NCI-H146 treated with DMSO at 0.1 percent for 48 hours (cell line): ENCODE results near the gene KCNQ1OT1.

Experiments used
- DNase-seq: peaks from one replicate; lab custom pipeline; 2025; ENCODE audit not compliant: unreplicated experiment; lab: John Stamatoyannopoulos, UW

The KCNQ1OT1 gene

GRCh38 chr11:2574043-2574552, 125.7 kb downstream of the KCNQ1OT1 start:
- DNase-seq, result no peak

DNA sequence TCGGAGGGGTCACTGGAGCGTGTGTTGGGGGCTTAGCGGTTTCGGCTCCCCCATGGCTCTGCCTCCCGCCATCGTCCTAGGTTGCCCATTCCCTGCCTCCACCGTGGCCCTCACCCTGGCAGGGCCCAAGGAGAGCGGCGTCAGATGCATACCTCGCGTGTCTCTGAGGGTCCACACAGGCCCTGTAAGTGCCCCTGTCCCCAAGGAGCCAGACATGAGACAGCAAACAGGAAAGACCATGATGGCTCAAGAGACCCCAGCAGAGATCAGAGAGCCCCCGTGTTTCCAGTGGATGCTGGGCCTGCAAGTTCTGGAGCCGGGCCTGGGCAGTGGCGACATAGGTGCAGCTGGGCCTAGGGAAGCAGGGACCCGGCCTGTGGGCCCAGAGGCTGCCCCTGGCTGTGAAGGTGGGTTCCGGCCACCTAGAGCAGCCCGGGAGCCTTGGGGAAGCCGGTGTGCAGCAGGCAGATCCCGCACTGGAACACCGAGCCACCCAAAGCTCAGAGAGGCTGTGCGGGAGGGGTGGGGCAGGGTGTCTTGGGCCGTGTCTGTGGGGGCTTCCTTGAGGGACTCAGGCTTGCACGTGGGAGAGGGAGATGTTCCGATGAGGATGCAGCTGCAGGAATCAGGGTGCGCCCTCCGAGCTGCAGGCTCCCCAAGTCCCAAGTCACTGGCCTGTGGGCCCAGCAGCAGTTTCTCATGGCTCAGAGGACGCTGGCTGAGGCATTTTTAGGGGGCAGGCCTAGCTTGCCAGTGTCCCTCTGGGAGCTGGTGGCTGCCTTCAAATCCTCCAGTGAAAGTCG, 126.4 kb downstream of the KCNQ1OT1 start:
- DNase-seq, result no peak

DNA sequence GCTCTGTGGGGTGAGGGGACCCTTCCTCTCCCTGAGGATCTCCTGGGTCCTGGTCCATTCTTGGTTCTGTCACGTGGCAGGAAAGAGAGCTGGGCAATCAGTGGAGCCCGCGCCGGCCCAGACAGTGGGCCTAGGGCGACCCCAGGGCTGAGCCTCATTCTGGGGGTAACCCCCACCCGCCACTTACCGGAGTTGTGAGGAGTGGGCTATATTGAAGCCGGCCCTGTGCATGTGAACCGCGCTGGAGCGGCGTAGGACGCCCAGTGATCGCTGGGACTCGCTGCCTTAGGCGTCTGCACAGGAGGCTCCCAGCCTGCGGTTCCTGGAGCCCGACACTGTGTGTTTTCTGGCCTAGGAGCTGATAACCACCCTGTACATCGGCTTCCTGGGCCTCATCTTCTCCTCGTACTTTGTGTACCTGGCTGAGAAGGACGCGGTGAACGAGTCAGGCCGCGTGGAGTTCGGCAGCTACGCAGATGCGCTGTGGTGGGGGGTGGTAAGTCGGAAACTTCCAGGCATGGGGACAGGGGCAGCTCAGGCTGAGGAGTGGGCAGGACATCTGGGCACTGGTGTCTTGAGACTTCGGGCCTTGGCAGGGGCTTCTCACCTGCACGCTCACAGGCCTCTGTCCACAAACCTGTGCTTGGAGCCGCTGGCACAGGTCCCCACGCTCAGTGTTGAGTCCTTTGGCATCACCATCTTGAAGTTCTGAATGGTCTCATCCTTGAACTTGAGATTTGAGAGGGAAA, 127.1 kb downstream of the KCNQ1OT1 start:
- DNase-seq, result no peak

GRCh38 chr11:2571598-2572281, 128.1 kb downstream of the KCNQ1OT1 start:
- DNase-seq, result no peak

- no peak for DNase-seq
Observed at GRCh38 chr11:2570841-2571597, 128.8 kb downstream of the KCNQ1OT1 start.

GRCh38 chr11:2570211-2570811, 129.5 kb downstream of the KCNQ1OT1 start:
- no peak for DNase-seq

GRCh38 chr11:2569731-2570210, 130.0 kb downstream of the KCNQ1OT1 start:
- DNase-seq, result no peak

- DNase-seq, result no peak
Observed at GRCh38 chr11:2569321-2569721, 130.5 kb downstream of the KCNQ1OT1 start.

DNA sequence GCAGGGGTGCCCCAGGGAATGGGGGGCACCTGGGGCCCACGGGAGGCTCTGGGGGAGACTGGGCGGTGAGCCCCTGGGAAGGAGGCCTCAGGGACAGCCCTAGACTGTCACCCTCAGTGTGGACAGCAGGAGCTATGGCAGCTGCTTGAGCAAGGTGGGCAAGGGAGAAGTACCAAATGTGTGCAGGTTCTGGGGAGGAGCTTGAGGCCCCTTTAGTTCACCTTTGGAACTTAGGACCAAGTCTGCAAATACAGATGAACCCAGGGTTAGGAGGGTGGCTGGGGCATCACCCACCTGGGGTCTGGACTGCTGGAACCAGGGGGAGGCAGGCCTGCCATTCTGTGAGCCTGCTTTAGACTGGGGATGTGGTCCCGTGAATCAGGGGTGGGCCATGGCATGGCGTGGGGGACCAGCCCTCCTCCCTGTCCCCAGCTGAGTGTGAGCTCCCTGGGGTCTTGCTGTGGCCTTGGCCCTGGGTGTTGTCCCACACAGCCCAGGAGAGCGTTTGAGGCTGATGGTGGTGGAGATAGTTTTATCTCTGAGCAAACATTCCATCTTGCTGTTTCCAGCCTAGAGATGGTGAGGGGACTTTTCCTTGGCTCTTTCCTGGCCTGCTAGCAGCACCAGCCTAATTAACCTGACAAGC, 132.6 kb downstream of the KCNQ1OT1 start:
- no peak for DNase-seq

DNA sequence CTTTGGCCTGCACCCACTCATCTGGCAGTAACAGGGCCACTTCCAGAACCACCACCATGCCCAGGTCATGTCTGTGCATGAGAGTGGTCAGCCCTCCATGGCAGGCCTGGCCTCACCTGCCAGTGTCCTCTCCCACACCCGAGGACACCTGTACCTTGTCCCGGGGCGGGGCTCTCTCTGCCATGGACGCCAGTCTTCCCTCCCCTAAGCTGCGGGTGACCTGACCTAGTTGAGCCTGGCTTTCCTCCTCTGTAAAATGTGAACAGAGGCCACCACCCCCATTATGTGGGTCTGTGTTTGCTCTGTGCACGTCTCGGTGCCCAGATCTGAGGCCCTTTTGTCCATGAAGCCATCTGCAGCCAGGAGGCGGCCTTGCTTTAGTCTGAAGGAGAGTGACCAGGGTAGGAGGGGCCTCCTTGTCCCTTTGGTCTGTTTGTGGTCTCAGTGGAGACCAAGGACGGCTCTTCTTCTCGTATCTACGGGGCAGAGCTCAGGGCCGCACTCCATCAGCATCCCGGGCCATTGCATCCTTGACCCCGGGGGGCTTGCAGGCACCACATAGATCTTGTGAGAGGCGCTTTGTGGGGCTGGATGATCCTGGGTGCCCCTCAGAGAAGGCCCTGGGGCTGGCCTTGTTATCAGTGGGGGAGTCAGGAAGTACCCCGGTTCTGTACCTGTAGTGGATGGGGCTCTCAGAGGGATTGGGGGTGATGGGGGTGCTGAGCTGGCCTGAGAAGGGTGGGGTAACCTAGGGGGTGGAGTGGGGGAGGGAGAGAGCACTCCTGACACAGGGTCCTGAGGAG, 133.4 kb downstream of the KCNQ1OT1 start:
- no peak for DNase-seq

GRCh38 chr11:2565447-2566222, 134.2 kb downstream of the KCNQ1OT1 start:
- DNase-seq, result no peak

DNA sequence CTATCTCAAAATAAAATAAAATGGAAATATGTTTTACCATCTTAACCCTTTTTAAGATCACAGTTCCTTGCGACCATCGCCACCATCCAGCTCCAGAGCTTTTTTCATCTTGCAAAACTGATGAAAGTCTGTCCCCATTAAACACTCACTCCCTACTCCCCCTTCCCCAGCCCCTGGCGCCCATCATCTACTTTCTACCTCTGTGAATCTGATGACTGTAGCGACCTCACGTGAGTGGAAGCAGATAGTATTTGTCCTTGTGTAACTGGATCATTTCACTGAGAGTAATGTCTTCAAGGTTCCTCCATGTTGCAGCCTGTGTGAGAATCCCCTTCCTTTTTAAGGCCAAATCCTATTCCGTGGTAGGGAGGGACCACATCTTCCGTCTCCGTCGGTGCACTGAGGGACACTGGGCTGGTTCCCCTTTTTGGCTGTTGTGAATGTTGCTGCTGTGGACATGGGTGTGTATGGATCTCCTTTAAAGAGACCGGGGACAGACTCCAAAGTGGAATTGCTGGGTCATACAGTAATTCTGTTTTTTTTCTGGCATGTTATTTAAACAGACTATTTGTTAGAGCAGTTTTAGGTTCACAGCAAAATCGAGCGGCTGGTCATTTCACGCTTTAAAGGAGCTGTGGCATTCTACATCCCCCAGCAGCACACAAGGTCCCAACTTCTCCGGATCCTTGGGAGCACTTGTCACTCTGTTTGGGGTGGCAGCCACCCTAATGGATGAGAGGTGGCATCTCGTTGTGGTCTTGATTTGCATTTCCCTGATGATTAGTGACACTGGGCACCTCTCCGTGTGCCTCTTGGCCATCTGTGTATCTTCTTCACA, 135.0 kb downstream of the KCNQ1OT1 start:
- no peak for DNase-seq

DNA sequence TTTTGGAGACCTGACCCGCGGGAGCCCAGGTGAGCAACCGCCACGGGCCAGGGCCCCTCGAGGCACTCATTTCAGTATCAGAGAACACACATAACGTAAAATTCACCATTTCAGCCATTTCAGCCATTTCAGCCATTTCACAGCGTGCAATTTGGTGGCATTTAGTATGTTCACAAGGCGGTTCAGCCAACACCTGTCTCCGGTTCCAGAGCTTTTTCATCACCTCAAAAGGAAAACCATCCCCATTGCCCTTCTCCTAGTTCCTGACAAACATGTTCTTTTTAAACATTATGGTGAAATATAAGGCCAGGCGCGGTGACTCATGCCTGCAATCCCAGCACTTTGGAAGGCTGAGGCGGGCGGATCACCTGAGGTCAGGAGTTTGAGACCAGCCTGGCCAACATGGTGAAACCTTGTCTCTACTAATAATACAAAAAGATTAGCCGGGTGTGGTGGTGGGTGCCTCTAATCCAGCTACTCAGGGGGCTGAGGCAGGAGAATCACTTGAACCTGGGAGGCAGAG, 135.7 kb downstream of the KCNQ1OT1 start:
- no peak for DNase-seq

DNA sequence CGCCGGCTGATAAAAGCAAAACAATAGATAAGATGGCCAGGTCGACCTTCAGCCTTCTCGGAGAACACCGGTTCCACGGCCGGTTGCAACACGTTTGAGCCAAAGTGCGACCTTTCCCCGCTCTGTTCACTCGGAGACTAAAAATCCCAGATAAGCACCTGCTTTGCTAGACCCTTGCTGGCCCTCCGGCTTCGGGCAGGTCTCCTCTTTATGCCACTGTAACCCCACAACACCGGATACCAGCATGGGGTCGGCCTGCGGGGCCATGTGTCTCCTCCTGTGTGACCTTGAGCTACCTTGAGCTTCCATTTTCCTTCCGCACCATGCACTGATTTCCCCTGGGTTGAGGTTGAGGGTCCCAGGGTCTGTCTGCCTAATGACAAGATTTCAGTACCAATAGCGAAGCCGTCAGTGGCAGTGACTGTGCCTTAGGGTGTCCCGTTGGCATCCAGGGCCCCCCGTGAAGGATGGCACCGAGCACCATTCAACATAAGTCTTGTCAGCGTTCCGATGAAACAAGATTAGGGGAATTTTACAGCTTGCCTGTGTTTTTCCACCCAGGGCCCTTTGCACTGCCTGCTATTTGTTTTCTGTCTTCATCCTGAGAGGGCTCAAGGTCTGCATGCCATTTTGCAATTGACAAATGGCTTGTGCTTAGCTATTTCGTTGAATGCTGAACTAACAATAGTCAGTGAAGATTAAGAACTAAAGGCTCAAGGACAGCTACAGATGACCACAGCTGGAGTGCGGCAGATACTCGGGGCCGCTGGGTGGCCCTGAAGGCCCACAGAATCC, 136.4 kb downstream of the KCNQ1OT1 start:
- no peak for DNase-seq

GRCh38 chr11:2562890-2563212, 136.9 kb downstream of the KCNQ1OT1 start:
- DNase-seq, result no peak
